Measurements from ENCODE around the gene ATP7B. TPM values are rescaled to one million over a fixed set of nuclear protein-coding genes. Genes with fewer than 3 reads are reported as not detected.
A peak's percentile ranks its signal among the peaks of the same experiment; 100 is the strongest.
"Not testable (repeated sequence)": the region's sequence is repeated elsewhere in the genome, so short reads cannot be mapped to it uniquely, and the experiment has no call there.

The ATP7B gene
- total and polyA plus RNA-seq, 8 donors, result 2.0 to 6.0 (median 2.6) TPM

DNA sequence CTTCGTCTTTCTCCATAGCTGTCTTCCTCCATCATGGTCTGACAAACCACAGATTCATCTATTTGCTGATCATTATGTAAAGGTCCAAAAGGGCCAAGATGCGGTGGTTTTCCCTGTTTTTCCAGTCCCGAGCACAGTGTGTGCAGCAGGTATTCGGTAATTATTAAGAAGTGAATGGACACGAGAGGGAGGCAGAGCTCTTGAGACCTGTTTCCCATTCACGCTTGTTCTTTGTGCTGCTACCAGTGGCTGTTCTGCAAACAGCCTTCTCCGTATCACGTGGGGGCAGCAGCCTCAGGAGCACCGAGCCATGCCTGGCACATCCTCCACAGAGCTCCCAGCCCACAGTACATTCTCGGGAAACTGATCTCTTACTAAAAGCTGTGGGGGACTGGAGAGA is 99.2 kb downstream of the ATP7B start:
- intact Hi-C loops (cut with DNase I), result no loop called here
- WGBS, 2 donors, result 64 to 69% methylated on average over 10 of the region's 10 CpGs
- FAIRE-seq, result no peak
- Histone ChIP-seq H3K4me3 (no peak overlapping the region), H3K27me3 (no peaks in the 10 kb centered on the region), H3K4me1 (no peaks in the 10 kb centered on the region), H3K27ac (no peak overlapping the region), H3K9me3 (no peaks in the 10 kb centered on the region), H3K36me3 (no peaks in the 10 kb centered on the region)
- TF ChIP-seq, protein P1, sequence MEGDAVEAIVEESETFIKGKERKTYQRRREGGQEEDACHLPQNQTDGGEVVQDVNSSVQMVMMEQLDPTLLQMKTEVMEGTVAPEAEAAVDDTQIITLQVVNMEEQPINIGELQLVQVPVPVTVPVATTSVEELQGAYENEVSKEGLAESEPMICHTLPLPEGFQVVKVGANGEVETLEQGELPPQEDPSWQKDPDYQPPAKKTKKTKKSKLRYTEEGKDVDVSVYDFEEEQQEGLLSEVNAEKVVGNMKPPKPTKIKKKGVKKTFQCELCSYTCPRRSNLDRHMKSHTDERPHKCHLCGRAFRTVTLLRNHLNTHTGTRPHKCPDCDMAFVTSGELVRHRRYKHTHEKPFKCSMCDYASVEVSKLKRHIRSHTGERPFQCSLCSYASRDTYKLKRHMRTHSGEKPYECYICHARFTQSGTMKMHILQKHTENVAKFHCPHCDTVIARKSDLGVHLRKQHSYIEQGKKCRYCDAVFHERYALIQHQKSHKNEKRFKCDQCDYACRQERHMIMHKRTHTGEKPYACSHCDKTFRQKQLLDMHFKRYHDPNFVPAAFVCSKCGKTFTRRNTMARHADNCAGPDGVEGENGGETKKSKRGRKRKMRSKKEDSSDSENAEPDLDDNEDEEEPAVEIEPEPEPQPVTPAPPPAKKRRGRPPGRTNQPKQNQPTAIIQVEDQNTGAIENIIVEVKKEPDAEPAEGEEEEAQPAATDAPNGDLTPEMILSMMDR (IDR thresholded peaks at IDR 0.05), result no peak
- peak in 3 of 4 donors; percentile 72 to 93 (median 89) for ATAC-seq
- peak in 2 of 6 donors; percentile 14 to 23 for DNase-seq

DNA sequence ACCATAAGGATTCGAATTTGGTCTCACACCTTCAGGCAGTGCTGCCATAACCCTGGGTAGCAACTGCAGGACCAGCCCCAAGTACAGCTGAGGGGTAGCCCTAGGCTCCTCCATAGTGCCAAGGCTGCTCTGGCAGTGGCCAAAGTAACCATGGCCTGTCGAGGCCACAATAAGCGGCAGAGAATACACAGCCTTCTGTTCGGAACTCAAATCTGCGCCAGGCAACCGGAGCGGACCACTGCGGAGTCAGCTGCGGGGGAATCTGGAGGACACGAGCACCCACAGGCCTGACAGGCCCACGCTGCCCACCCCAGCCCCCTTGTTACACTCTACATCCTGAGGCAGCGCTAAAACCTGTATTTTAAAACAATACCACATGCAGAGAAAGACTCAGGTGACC is 100.7 kb downstream of the ATP7B start:
- 91 to 92% methylated on average over 12 of the region's 12 CpGs for WGBS, 2 donors
- FAIRE-seq (no peak), ATAC-seq (no peak), DNase-seq (no peak)
- Histone ChIP-seq H3K27ac (no peak overlapping the region), H3K27me3 (no peaks in the 10 kb centered on the region), H3K36me3 (no peaks in the 10 kb centered on the region), H3K9me3 (no peaks in the 10 kb centered on the region), H3K4me1 (no peaks in the 10 kb centered on the region), H3K4me3 (no peak overlapping the region)
- intact Hi-C loops (cut with DNase I), result no loop called here
- TF ChIP-seq, protein P1 (IDR thresholded peaks at IDR 0.05), result no peak

- H3K9me3 ChIP-seq; H3K4me3 ChIP-seq; FAIRE-seq; H3K27me3 ChIP-seq; DNase-seq; H3K36me3 ChIP-seq; intact Hi-C loops (cut with DNase I); ATAC-seq; H3K4me1 ChIP-seq; H3K27ac ChIP-seq: not testable (repeated sequence)
- 91 to 93% methylated on average over 5 of the region's 5 CpGs for WGBS, 2 donors
These were observed 102.0 kb downstream of the ATP7B start for GRCh38 chr13:51909265-51909664.

- Histone ChIP-seq H3K27me3 (no peaks in the 10 kb centered on the region), H3K9me3 (no peaks in the 10 kb centered on the region), H3K4me3 (no peak overlapping the region), H3K36me3 (no peaks in the 10 kb centered on the region), H3K27ac (no peak overlapping the region), H3K4me1 (no peaks in the 10 kb centered on the region)
- WGBS, 2 donors, result 69 to 70% methylated on average over 8 of the region's 8 CpGs
- intact Hi-C loops (cut with DNase I), result no loop called here
- no peak for DNase-seq
- peak in 2 of 4 donors; percentile 19 to 51 for ATAC-seq
- TF ChIP-seq, protein P1 (IDR thresholded peaks at IDR 0.05), result no peak
- no peak for FAIRE-seq
These were observed 104.1 kb downstream of the ATP7B start for GRCh38 chr13:51907040-51907732.

- DNase-seq (no peak), ATAC-seq (peak in 2 of 4 donors; percentile 75 to 79), FAIRE-seq (no peak)
- H3K4me3 ChIP-seq, result no peak overlapping the region
- H3K36me3 ChIP-seq, result no peaks in the 10 kb centered on the region
- intact Hi-C loops (cut with DNase I), result no loop called here
- no peaks in the 10 kb centered on the region for H3K4me1 ChIP-seq
- 44 to 45% methylated on average over 3 of the region's 3 CpGs for WGBS, 2 donors
- TF ChIP-seq, protein P1 (IDR thresholded peaks at IDR 0.05), result no peak
- H3K27me3 ChIP-seq, result no peaks in the 10 kb centered on the region
- H3K9me3 ChIP-seq, result no peaks in the 10 kb centered on the region
- H3K27ac ChIP-seq, result no peak overlapping the region
These were observed 104.7 kb downstream of the ATP7B start for GRCh38 chr13:51906581-51906980.

Data from pancreas (tissue), 10 donors.